Activated CD8-positive, alpha-beta memory T cell treated with anti-CD3 and anti-CD28 coated beads, Interleukin-2, amount 50 U/mL, for 24 hours (primary cell): ENCODE measurements around the gene CACHD1.
"Not testable (repeated sequence)": the region's sequence is repeated elsewhere in the genome, so short reads cannot be mapped to it uniquely, and the experiment has no call there.

Experiments used
- DNase-seq: peaks from one replicate; pipeline ENCODE4 v3.0.0-alpha.2; 2020; ENCODE audit errors: extremely low read depth

CACHD1 gene

DNA sequence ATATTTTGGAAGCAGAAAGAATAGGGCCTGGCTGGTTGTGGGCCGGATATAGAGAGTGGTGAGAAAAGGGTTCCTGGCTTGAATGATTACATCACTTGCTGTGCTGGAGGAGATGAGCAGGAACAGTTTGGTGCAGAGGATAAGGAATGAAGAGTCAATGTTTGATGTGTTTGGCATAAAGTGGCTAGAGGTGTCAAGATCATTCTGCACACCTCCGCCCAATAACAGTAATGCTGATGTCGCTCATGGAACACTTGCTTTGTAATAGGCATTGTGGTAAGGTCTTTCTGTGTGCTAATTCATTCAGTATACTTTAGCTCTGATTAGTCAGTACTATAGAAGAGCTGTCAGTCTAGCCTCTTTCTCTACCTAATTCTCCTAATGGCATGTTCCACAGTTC, 226.9 kb downstream of the CACHD1 start:
- DNase-seq, result no peak

DNA sequence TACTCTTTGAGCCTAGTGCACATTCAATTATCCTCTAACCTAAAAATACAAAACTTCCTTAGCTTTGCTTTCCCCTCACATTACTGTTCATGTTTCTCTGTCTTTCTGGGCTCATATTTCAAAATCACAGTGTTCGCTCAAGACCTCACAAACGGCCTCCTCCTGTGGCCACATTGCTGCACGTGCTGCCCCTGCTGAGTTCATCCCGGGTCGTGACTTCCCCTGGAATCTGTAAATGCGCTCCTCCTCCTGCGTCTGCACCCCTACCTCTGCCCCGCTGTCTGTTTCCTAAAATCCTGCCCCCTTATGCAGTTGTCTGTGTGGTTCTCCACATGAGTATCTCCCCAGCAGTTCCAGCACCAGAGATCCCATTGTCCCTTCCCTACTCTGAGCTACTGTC, 229.4 kb downstream of the CACHD1 start:
- no peak for DNase-seq

DNA sequence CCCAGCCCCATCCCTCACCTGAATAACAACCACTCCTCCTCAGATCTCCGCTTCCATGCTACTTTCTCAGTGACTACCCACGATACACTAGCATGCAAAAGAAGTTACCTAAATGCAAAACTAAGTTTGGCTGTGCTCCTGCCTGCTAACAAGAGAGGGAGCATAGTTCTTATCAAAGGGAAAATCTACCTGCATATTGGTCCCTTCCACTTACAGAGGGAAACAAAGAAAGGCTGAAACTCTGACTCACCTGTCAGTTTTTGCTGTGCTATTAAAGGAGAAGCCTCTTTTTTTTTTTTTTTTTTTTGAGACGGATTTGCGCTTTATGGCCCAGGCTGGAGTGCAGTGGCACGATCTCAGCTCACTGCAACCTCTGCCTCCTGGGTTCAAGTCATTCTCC, 231.1 kb downstream of the CACHD1 start:
- no peak for DNase-seq

DNA sequence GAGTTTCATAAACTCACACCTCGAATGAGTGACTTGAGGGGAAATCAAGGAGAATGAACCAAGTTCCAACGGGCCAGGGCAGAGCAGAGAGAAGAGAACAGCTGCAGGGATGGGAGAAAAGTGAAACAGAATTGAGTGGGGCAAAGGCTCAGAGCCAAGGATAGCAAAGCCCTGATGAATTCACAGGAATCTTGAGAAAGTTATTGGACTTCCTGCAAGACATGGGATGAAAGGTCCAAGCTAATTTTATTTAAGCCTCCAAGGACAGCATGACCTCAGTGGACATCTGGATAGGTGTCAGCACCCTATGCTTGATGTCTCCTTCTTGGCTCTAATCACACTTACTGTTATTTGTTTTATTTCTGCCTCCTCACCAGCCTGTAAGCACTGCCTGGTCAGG, 232.0 kb downstream of the CACHD1 start:
- DNase-seq, result no peak

DNA sequence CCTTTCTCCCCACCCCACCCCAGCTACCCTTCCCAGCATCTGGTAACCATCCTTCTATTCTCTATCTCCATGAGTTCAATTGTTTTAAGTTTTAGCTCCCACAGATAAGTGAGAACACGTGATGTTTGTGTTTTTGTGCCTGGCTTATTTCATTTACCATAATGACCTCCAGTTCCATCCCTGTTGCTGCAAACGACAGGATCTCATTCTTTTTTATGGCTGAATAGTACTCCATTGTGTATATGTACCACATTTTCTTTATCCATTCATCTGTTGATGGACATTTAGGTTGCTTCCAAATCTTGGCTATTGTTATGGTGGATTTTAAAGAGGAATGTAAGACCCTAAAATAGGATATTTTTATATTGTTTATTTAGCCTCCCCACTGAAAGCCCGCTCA, 232.7 kb downstream of the CACHD1 start:
- DNase-seq, result not testable (repeated sequence)

DNA sequence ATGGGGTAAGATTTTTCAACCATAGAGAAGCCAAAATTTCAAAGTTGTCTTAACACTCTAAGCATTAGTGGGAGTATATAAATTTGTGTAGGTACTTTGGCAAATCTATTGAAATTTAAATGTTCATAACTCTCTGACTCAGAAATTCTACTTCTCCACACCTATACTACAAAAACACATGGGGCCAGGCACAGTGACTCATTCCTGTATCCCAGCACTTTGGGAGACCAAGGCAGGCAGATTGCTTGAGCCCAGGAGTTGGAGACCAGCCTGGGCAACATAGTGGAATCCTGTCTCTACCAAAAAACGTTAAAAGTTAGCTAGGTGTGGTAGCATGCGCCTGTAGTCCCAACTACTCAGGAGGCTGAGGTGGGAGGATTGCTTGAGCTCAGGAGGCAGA, 233.7 kb downstream of the CACHD1 start:
- no peak for DNase-seq

DNA sequence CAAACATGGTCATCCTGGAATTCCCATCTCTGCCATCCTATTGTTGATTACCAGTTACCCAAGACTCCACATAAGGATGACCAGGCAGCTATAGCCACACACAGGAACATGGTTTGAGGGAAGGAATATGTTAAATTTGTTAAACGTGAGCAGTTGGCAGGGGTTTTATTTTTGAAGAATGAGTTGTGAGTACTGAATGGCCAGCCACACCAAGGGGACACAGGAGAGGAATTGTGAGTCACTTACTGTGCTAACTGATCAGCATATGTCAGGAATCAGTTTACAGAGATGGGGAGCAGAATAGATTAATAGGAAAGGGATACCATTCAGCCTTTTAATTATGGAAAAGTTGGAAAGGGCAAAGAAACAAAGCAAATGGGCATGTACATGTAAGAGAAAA, 235.7 kb downstream of the CACHD1 start:
- DNase-seq, result no peak

DNA sequence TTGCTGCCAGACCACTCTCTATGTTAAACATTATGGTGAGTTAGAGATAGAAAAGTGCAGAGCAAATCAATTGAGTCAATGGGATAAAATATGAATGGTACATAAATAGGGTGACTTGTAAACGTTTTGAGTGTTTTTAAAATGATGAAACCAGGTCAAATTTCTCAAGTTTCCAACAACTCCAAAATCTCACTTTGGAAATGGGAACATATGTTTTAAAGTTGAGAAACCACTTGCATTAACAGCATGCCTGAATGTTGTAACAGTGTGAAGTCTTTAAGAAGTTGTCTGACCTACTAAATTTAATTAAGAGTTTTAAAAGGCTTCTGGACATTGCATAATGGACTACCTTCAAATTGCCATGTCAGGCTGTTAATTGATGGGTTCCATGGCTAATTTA, 241.3 kb downstream of the CACHD1 start:
- DNase-seq, result no peak

DNA sequence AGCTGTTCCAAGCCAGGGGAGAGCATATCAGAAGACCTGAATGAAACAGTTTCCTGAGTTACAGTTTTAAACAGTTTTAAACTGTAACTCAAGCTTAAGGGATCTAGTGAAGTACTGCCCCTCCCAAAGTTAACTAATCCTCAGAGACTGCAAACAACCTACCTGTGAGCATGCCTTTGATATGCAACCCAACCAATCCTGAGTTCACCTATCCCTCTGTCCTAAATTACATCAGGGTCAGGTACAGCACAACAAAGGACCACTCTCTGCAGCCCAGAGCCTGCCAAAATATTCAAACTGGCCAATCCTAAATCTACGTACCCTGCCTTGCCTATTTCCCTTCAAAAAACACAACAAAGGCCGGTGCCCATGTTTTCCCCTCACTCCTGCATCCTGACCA, 242.1 kb downstream of the CACHD1 start:
- no peak for DNase-seq

DNA sequence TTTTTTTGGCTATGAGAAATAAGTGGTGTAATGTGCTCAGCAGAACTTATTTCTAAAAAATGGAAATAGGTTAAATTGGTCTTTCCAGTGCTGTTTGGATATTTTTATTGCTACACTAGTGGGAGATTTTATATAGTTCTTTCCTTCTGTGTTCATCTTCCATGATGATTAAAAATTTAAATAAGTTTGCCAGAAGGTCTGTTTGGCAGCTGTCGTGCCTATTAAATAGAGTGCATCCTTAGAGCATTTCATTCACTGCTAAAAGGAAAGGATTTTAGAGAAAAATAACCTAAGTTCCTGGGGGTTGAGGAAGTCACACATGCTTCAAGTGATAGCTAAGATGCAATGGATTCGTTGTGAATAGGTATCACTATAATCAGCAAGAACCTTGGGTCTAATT, 245.3 kb downstream of the CACHD1 start:
- DNase-seq, result no peak

DNA sequence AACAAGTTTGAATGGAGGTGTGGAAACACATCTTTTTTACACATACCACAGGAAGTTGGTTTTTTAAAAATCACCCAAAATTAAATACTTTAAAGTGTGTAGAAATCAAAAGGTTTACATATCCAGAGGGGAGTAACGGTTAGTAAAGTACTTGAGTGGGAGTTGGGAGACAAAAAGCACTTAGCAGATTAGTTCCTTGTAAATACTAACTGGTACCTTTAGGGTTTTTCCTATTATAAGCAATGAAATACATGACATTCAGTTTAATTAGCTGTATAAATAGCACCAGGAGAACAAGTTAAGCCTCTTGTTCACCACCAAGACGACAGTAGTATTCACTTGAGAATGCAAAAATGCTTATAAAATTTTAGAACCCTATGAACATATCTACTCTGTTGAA, 251.2 kb downstream of the CACHD1 start:
- no peak for DNase-seq

DNA sequence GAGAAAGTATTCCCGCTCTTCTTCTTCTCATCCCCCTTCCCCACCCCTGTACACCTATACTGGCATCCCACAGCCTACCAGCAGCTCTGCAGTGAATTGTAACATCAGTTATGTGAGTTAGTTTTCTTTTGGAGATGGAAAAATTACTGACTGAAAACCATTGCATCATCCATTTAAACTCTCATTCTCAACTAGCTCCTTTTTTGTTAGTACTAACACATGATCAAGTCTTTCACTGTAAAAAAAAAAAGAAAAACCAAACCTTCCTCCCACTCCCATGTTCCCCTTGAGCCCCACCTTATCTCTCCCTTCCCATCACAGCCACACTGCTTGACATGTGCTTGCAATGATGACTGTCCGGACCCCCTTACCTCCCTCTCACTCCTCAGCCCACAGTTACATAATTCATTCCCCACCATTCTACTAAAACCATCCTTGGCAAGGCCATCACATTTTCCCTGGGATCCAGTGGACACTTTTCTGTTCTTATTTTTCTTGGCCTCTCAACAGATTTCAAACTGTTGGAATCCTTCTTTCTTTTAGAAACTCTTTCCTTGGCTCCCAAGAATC, 251.7 kb downstream of the CACHD1 start:
- no peak for DNase-seq

DNA sequence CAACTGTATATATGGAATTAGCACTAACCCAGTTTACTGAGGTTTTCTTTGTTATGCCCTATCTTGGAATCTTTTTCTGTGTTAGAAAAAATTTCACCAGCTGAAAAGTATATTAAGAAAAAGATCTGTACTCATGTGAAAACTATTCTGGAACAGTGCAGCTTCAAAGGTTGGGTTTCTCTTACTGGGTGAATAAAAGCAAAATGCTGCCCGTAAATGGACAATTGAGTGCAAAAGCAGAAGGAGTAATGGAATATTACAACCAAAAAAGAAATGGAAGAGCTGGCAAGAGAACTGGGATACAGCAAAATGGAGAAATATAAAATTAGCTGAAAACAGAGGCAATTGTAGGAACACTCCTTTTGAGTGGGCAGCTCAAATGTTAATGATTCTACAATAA, 257.9 kb downstream of the CACHD1 start:
- no peak for DNase-seq

DNA sequence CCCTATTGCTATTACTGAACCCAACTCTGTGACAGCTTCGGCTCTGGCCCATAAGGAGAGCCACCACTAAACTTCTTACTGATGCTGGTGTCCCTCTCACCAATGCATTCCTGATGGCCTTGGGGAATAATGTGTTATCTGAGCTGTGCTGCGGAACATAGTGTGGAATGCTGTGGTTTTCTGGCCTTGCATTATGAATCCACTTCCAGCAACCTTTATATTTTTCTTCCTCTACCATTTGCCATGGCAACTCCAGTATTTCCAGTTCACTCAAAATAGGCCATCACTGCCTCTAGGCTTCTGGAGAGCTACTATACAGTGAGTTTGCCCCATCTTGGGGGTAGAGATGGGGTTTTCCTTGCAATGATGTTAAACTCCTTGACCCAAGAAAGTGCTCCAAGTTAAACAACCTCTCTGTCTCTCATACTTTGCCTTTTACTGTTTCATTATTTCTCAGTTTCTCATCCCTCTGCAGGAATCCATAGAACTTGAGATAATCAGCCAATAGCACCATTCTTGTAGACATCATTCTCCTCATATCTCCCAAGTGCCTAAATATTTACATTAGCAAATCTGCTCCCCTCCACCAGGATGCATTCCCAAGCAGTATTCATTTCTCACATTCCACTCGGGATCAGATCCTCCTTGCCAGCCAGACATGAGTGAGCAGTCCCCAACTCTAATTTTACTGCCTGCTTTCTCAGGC, 263.8 kb downstream of the CACHD1 start:
- no peak for DNase-seq

DNA sequence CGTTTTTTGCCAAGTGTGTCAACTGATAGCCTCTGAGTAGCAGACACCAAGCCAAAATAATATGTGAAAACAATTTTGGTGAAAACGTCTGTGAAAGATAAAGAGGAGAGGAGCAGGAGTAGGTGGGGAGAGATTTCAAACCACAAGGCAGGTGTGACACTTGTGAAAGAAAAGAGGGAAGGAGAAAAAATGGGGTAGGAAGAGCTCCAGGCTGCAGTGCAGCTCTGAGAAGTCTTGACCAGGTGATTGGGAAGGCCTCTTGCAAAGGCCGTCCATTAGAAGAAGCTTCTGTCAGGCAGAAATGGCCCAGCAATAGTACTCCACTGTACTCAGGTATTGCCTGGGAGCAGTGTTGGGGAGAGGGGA, 264.3 kb downstream of the CACHD1 start:
- DNase-seq, result no peak

DNA sequence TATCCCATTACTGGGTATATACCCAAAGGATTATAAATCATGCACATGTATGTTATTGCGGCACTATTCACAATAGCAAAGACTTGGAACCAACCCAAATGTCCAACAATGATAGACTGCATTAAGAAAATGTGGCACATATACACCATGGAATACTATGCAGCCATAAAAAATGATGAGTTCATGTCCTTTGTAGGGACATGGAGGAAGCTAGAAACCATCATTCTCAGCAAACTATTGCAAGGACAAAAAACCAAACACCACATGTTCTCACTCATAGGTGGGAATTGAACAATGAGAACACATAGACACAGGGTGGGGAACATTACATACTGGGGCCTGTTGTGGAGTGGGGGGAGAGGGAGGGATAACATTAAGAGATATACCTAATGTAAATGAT, 270.8 kb downstream of the CACHD1 start:
- not testable (repeated sequence) for DNase-seq
